ENCODE results near the gene STRN. TPM values are rescaled to one million over a fixed set of nuclear protein-coding genes. Genes with fewer than 3 reads are reported as not detected.
A peak's percentile ranks its signal among the peaks of the same experiment; 100 is the strongest.

STRN gene
- total and polyA plus RNA-seq, 2 of the 13 experiments (the other 11 are each of a cell fraction or from before 2014, with no cell fraction given) = 10.4 to 19.3 TPM

DNA sequence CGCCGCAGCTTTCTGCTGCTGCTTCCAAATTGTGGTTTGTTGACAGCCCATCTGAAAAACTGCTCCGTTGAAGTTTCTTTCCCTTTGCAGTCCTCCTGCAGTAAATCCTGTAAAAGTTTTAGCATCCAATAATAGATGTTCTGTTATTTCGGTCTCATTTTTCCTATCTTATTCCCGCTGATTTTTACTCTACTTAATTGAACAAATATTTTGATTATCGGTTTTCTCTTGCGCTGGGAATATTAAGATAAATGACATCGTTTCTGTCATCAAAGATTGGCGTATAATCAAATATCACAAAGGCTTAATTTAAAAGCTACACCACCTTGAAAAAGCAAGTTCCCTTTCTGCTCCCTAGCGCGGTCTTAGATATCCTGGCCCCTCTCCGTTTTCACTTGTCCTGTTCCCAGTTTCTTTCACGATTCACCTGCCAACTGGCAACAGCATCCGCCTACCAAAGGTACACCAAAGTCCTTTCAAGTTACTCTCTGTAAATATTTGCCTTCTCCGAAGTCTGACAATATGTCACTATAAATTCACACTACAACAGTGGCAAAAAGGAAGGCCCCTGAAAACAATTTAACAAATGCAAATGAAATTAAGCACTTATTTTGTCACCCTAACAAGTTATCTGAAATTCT, 1.0 kb upstream of the STRN start (continued):
- TF ChIP-seq, protein P1, sequence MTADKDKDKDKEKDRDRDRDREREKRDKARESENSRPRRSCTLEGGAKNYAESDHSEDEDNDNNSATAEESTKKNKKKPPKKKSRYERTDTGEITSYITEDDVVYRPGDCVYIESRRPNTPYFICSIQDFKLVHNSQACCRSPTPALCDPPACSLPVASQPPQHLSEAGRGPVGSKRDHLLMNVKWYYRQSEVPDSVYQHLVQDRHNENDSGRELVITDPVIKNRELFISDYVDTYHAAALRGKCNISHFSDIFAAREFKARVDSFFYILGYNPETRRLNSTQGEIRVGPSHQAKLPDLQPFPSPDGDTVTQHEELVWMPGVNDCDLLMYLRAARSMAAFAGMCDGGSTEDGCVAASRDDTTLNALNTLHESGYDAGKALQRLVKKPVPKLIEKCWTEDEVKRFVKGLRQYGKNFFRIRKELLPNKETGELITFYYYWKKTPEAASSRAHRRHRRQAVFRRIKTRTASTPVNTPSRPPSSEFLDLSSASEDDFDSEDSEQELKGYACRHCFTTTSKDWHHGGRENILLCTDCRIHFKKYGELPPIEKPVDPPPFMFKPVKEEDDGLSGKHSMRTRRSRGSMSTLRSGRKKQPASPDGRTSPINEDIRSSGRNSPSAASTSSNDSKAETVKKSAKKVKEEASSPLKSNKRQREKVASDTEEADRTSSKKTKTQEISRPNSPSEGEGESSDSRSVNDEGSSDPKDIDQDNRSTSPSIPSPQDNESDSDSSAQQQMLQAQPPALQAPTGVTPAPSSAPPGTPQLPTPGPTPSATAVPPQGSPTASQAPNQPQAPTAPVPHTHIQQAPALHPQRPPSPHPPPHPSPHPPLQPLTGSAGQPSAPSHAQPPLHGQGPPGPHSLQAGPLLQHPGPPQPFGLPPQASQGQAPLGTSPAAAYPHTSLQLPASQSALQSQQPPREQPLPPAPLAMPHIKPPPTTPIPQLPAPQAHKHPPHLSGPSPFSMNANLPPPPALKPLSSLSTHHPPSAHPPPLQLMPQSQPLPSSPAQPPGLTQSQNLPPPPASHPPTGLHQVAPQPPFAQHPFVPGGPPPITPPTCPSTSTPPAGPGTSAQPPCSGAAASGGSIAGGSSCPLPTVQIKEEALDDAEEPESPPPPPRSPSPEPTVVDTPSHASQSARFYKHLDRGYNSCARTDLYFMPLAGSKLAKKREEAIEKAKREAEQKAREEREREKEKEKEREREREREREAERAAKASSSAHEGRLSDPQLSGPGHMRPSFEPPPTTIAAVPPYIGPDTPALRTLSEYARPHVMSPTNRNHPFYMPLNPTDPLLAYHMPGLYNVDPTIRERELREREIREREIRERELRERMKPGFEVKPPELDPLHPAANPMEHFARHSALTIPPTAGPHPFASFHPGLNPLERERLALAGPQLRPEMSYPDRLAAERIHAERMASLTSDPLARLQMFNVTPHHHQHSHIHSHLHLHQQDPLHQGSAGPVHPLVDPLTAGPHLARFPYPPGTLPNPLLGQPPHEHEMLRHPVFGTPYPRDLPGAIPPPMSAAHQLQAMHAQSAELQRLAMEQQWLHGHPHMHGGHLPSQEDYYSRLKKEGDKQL (CRISPR knock-in tag; IDR thresholded peaks at IDR 0.05; ENCODE audit: low read depth) = peak; percentile 62
- TF ChIP-seq ZNF556 (CRISPR knock-in tag; IDR thresholded peaks at IDR 0.05; ENCODE audit: borderline replicate concordance) (no peak), ZNF275 (CRISPR knock-in tag; IDR thresholded peaks at IDR 0.05; ENCODE audit: borderline replicate concordance) (no peak), GATAD1 (CRISPR knock-in tag; IDR thresholded peaks at IDR 0.05) (peak; percentile 40; the same call in 1 of the 2 replicates), NR2F6 (IDR thresholded peaks at IDR 0.05) (no peak; the same call in 1 of the 2 replicates), NR2F6 (CRISPR knock-in tag; IDR thresholded peaks at IDR 0.05) (no peak), CBX5 (CRISPR knock-in tag; IDR thresholded peaks at IDR 0.05; ENCODE audit: borderline replicate concordance) (no peak), FOXA1 (IDR thresholded peaks at IDR 0.05) (no peak), FOXA1 (CRISPR knock-in tag; IDR thresholded peaks at IDR 0.05) (peak; percentile 78), CBFB (CRISPR knock-in tag; IDR thresholded peaks at IDR 0.05) (no peak), SNRNP70 (IDR thresholded peaks at IDR 0.05; ENCODE audit: low read depth, low read length) (no peak), ZFP1 (CRISPR knock-in tag; IDR thresholded peaks at IDR 0.05) (peak; percentile 32; the same call in 1 of the 2 replicates), ZNF12 (CRISPR knock-in tag; IDR thresholded peaks at IDR 0.05) (no peak), UBTF (CRISPR knock-in tag; IDR thresholded peaks at IDR 0.05) (no peak), ELF3 (CRISPR knock-in tag; IDR thresholded peaks at IDR 0.05) (peak; percentile 67), ZSCAN9 (CRISPR knock-in tag; IDR thresholded peaks at IDR 0.05; ENCODE audit: borderline replicate concordance) (0 out of 2 replicates have a peak, but pooled peaks have one; percentile 42), YEATS2 (CRISPR knock-in tag; IDR thresholded peaks at IDR 0.05; ENCODE audit: borderline replicate concordance) (0 out of 2 replicates have a peak, but pooled peaks have one; percentile 23), HNRNPK (IDR thresholded peaks at IDR 0.05; ENCODE audit: low read depth, low read length, poor library complexity, severe bottlenecking) (peak; percentile 47), AKAP8 (CRISPR knock-in tag; IDR thresholded peaks at IDR 0.05) (no peak)
- TF ChIP-seq, protein P2, sequence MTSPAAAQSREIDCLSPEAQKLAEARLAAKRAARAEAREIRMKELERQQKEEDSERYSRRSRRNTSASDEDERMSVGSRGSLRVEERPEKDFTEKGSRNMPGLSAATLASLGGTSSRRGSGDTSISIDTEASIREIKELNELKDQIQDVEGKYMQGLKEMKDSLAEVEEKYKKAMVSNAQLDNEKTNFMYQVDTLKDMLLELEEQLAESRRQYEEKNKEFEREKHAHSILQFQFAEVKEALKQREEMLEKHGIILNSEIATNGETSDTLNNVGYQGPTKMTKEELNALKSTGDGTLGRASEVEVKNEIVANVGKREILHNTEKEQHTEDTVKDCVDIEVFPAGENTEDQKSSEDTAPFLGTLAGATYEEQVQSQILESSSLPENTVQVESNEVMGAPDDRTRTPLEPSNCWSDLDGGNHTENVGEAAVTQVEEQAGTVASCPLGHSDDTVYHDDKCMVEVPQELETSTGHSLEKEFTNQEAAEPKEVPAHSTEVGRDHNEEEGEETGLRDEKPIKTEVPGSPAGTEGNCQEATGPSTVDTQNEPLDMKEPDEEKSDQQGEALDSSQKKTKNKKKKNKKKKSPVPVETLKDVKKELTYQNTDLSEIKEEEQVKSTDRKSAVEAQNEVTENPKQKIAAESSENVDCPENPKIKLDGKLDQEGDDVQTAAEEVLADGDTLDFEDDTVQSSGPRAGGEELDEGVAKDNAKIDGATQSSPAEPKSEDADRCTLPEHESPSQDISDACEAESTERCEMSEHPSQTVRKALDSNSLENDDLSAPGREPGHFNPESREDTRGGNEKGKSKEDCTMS (CRISPR knock-in tag; conservative IDR thresholded peaks at IDR 0.05) = no peak
